Mammary epithelial cell (primary cell): ENCODE data around the gene TOR1B.

Source experiments
- CTCF ChIP-seq, 2 donors: IDR thresholded peaks in 1 of 2; conservative IDR thresholded peaks in 1 of 2; 2 replicates each; pipeline ENCODE4 v1.5.1; 2011 to 2012; ENCODE audit warnings: inconsistent platforms in 2 of 2, low read length in 2 of 2, mild to moderate bottlenecking in 2 of 2, control low read depth in 1 of 2, low read depth in 1 of 2; ENCODE audit not compliant: insufficient read depth in 1 of 2; ENCODE audit errors: extremely low read depth in 1 of 2
- EZH2 ChIP-seq: IDR thresholded peaks from 2 replicates; pipeline ENCODE4 v1.6.1; 2012; ENCODE audit warnings: low read length, inconsistent platforms, borderline replicate concordance

DNA sequence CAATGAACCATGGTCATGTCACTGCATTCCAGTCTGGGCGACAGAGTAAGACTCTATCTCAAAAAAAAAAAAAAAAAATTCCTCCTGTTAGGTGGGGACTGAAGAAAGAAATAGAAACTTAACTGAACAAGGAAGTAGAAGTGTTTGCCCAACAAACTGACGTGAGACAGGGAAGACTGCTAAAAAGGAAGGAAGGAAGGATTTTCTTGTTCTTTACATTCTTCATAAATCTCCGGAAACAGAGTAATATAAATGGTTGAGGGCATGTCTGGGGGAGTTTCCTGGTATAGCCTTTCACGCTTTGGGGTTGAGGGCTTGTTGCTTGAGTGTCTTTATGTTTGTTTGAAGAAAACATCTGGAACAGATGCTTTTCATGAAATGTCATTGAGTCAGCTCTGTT is 3.1 kb downstream of the TOR1B start:
- TF ChIP-seq CTCF (conservative IDR thresholded peaks at IDR 0.05 in 1 of 2, IDR thresholded peaks at IDR 0.05 in 1 of 2; ENCODE audit: extremely low read depth in 1 of 2, insufficient read depth in 1 of 2, low read depth in 1 of 2, low read length in 2 of 2), result no peak
- no peak for TF ChIP-seq EZH2
